Vagina (tissue), 2 donors: Measurements from ENCODE around the gene DDB1. TPM values are rescaled to one million over a fixed set of nuclear protein-coding genes. Genes with fewer than 3 reads are reported as not detected.
A peak's percentile ranks its signal among the peaks of the same experiment; 100 is the strongest.

ENCODE experiments used
- DNase-seq, 2 donors: peaks; one replicate each; pipeline ENCODE4 v3.0.0-alpha.2; 2017; ENCODE audit errors: extremely low spot score in 2 of 2
- H3K27ac ChIP-seq: fragments of 200-600 bp; sonication (generic); one replicate; pipeline ENCODE4 v1.5.1; 2019
- H3K27me3 ChIP-seq: fragments of 200-600 bp; sonication (generic); one replicate; pipeline ENCODE4 v1.5.1; 2019
- H3K36me3 ChIP-seq, 2 donors: fragments of 200-600 bp; sonication (generic); one replicate each; pipeline ENCODE4 v1.5.1; 2017 to 2019
- H3K4me1 ChIP-seq: fragments of 200-600 bp; sonication (generic); one replicate; pipeline ENCODE4 v1.5.1; 2019
- H3K4me3 ChIP-seq, 2 donors: fragments of 200-600 bp; sonication (generic); 1 replicate in 1 of 2; 2 replicates in 1 of 2; pipeline ENCODE4 v1.5.1; 2016 to 2019
- H3K9me3 ChIP-seq: fragments of 200-600 bp; sonication (generic); one replicate; pipeline ENCODE4 v1.5.1; 2019
- CTCF ChIP-seq, 3 experiments: fragments of 450-650 bp in 2 of 3; fragments of 200-600 bp in 1 of 3; sonication (generic) in 1 of 3; IDR thresholded peaks; one replicate each; pipeline ENCODE4 v1.5.1; 2017 to 2019; ENCODE audit warnings: antibody characterized with exemption in 3 of 3, mild to moderate bottlenecking in 2 of 3, moderate library complexity in 2 of 3
- POLR2A ChIP-seq, 2 donors: fragments of 450-650 bp; IDR thresholded peaks; one replicate each; pipeline ENCODE4 v1.6.1; 2017; ENCODE audit warnings: antibody characterized with exemption in 2 of 2, mild to moderate bottlenecking in 2 of 2, moderate library complexity in 2 of 2
- POLR2AphosphoS5 ChIP-seq, 2 donors: sonication (generic); formaldehyde crosslinking; IDR thresholded peaks; one replicate each; pipeline ENCODE4 v1.9.0; 2017; ENCODE audit warnings: antibody characterized with exemption in 2 of 2, mild to moderate bottlenecking in 2 of 2, low read depth in 1 of 2; ENCODE audit not compliant: insufficient read depth in 1 of 2
- intact Hi-C: fragments of 100-400 bp; cut with DNase I; formaldehyde crosslinking; loops from one replicate; pipeline ENCODE4 v1.15.1; 2023
- total RNA-seq: library from RNA; depleted of rRNA; stranded (reverse); fragments of >200 nt; gene quantifications from one replicate; pipeline ENCODE4 v1.2.3, GENCODE V29; 2016

DDB1 gene
- total RNA-seq, 1 donor from 2014 or later: 132 TPM

- Histone ChIP-seq H3K4me1 (peaks cover 4% of the 10 kb centered on the region), H3K27ac (no peak overlapping the region), H3K27me3 (no peaks in the 10 kb centered on the region), H3K9me3 (no peaks in the 10 kb centered on the region), H3K36me3 (peaks cover 0 to 55% of the 10 kb centered on the region in 2 donors), H3K4me3 (no peak overlapping the region)
- TF ChIP-seq POLR2A (IDR thresholded peaks at IDR 0.05) (no peak), POLR2AphosphoS5 (IDR thresholded peaks at IDR 0.05; ENCODE audit: insufficient read depth in 1 of 2, low read depth in 1 of 2) (no peak), CTCF (IDR thresholded peaks at IDR 0.05) (no peak)
- no peak for DNase-seq
- intact Hi-C loops: no loop called here
Observed at GRCh38 chr11:61350336-61350735, 17.4 kb upstream of the DDB1 start.

- no peak for TF ChIP-seq CTCF (IDR thresholded peaks at IDR 0.05)
- TF ChIP-seq POLR2AphosphoS5 (IDR thresholded peaks at IDR 0.05; ENCODE audit: insufficient read depth in 1 of 2, low read depth in 1 of 2): no peak
- TF ChIP-seq POLR2A (IDR thresholded peaks at IDR 0.05): no peak
- Histone ChIP-seq H3K4me1 (peaks cover 5% of the 10 kb centered on the region), H3K4me3 (no peak overlapping the region), H3K27ac (no peak overlapping the region), H3K9me3 (no peaks in the 10 kb centered on the region), H3K27me3 (no peaks in the 10 kb centered on the region), H3K36me3 (peaks cover 0 to 55% of the 10 kb centered on the region in 2 donors)
- intact Hi-C loops: no loop called here
- DNase-seq: no peak
Observed at GRCh38 chr11:61349916-61350315, 17.0 kb upstream of the DDB1 start.

GRCh38 chr11:61349189-61349751, 16.4 kb upstream of the DDB1 start:
- H3K4me1 ChIP-seq: peaks cover 5% of the 10 kb centered on the region
- intact Hi-C loops: no loop called here
- H3K36me3 ChIP-seq: peaks cover 0 to 52% of the 10 kb centered on the region in 2 donors
- H3K27ac ChIP-seq: no peak overlapping the region
- no peaks in the 10 kb centered on the region for H3K27me3 ChIP-seq
- TF ChIP-seq POLR2AphosphoS5 (IDR thresholded peaks at IDR 0.05; ENCODE audit: insufficient read depth in 1 of 2, low read depth in 1 of 2): no peak
- TF ChIP-seq POLR2A (IDR thresholded peaks at IDR 0.05): no peak
- TF ChIP-seq CTCF (IDR thresholded peaks at IDR 0.05): no peak
- H3K9me3 ChIP-seq: no peaks in the 10 kb centered on the region
- H3K4me3 ChIP-seq: no peak overlapping the region
- no peak for DNase-seq

GRCh38 chr11:61347916-61348461, 15.1 kb upstream of the DDB1 start:
- peaks cover 0 to 40% of the 10 kb centered on the region in 2 donors for H3K36me3 ChIP-seq
- H3K4me3 ChIP-seq: no peak overlapping the region
- no peak for DNase-seq
- H3K9me3 ChIP-seq: no peaks in the 10 kb centered on the region
- intact Hi-C loops: no loop called here
- H3K27ac ChIP-seq: no peak overlapping the region
- peaks cover 5% of the 10 kb centered on the region for H3K4me1 ChIP-seq
- TF ChIP-seq POLR2AphosphoS5 (IDR thresholded peaks at IDR 0.05; ENCODE audit: insufficient read depth in 1 of 2, low read depth in 1 of 2) (peak; percentile 15 to 19), CTCF (IDR thresholded peaks at IDR 0.05) (peak in 1 of 3 experiments; percentile 9), POLR2A (IDR thresholded peaks at IDR 0.05) (no peak)
- H3K27me3 ChIP-seq: no peaks in the 10 kb centered on the region
